Uterus (tissue), 4 donors: ENCODE data around the gene LHPP. TPM values are rescaled to one million over a fixed set of nuclear protein-coding genes. Genes with fewer than 3 reads are reported as not detected.

Source experiments
- DNase-seq, 2 donors: peaks; one replicate each; pipeline ENCODE4 v3.0.0-alpha.2; 2019 to 2020
- H3K27ac ChIP-seq, 2 donors: fragments of 200-600 bp; sonication (generic); 1 replicate in 1 of 2; 2 replicates in 1 of 2; pipeline ENCODE4 v1.5.1; 2016 to 2018
- H3K27me3 ChIP-seq, 2 donors: fragments of 200-600 bp; sonication (generic); one replicate each; pipeline ENCODE4 v1.5.1; 2018 to 2019; ENCODE audit warnings: control low read depth in 1 of 2
- H3K36me3 ChIP-seq, 2 donors: fragments of 200-600 bp; sonication (generic); one replicate each; pipeline ENCODE4 v1.5.1; 2019; ENCODE audit warnings: control low read depth in 1 of 2
- H3K4me1 ChIP-seq, 2 donors: fragments of 200-600 bp; sonication (generic); one replicate each; pipeline ENCODE4 v1.5.1; 2018 to 2019; ENCODE audit warnings: control low read depth in 1 of 2
- H3K4me3 ChIP-seq, 2 donors: fragments of 200-600 bp; sonication (generic); 1 replicate in 1 of 2; 2 replicates in 1 of 2; pipeline ENCODE4 v1.5.1; 2018 to 2019; ENCODE audit warnings: mild to moderate bottlenecking in 1 of 2
- H3K9me3 ChIP-seq, 2 donors: fragments of 200-600 bp; sonication (generic); one replicate each; pipeline ENCODE4 v1.5.1; 2019; ENCODE audit warnings: control low read depth in 1 of 2
- CTCF ChIP-seq, 4 experiments: fragments of 200-600 bp in 2 of 4; fragments of 450-650 bp in 2 of 4; sonication (generic) in 2 of 4; IDR thresholded peaks; one replicate each; pipeline ENCODE4 v1.5.1; 2016 to 2019; ENCODE audit warnings: antibody characterized with exemption in 4 of 4, mild to moderate bottlenecking in 2 of 4, moderate library complexity in 1 of 4
- POLR2A ChIP-seq, 2 donors: fragments of 450-650 bp; IDR thresholded peaks; one replicate each; pipeline ENCODE4 v1.6.1; 2016; ENCODE audit warnings: antibody characterized with exemption in 2 of 2, mild to moderate bottlenecking in 1 of 2, moderate library complexity in 1 of 2
- intact Hi-C: fragments of 100-400 bp; cut with DNase I; formaldehyde crosslinking; loops from one replicate; pipeline ENCODE4 v1.15.1; 2023; ENCODE audit warnings: low total_unique reads
- total RNA-seq, 4 donors: library from RNA; depleted of rRNA in 3 of 4; stranded (reverse); fragments of >200 nt in 3 of 4; gene quantifications; one replicate each; pipeline versions ENCODE4 v1.1.0 to v1.2.4, GENCODE V29; 2014 to 2023
- donor health status: DM: yes; HTN: yes; CAD: no.

Gene LHPP
- total RNA-seq, 4 donors from 2014 or later, result 0.51 to 23.2 (median 15.3) TPM; not detected in 1

GRCh38 chr10:124480860-124481259 is 19.2 kb downstream of the LHPP start:
- Histone ChIP-seq H3K27me3 (no peaks in the 10 kb centered on the region), H3K9me3 (no peaks in the 10 kb centered on the region), H3K4me3 (no peak overlapping the region), H3K36me3 (no peaks in the 10 kb centered on the region), H3K27ac (no peak overlapping the region), H3K4me1 (no peaks in the 10 kb centered on the region)
- no peak for DNase-seq
- intact Hi-C loops, result no loop called here
- TF ChIP-seq POLR2A (IDR thresholded peaks at IDR 0.05) (no peak), CTCF (IDR thresholded peaks at IDR 0.05) (no peak)

GRCh38 chr10:124481717-124482116 is 20.1 kb downstream of the LHPP start:
- H3K9me3 ChIP-seq, result no peaks in the 10 kb centered on the region
- H3K27ac ChIP-seq, result no peak overlapping the region
- no peaks in the 10 kb centered on the region for H3K27me3 ChIP-seq
- DNase-seq, result no peak
- no peak overlapping the region for H3K4me3 ChIP-seq
- no peaks in the 10 kb centered on the region for H3K4me1 ChIP-seq
- intact Hi-C loops, result no loop called here
- no peaks in the 10 kb centered on the region for H3K36me3 ChIP-seq
- no peak for TF ChIP-seq POLR2A (IDR thresholded peaks at IDR 0.05)
- no peak for TF ChIP-seq CTCF (IDR thresholded peaks at IDR 0.05)

DNA sequence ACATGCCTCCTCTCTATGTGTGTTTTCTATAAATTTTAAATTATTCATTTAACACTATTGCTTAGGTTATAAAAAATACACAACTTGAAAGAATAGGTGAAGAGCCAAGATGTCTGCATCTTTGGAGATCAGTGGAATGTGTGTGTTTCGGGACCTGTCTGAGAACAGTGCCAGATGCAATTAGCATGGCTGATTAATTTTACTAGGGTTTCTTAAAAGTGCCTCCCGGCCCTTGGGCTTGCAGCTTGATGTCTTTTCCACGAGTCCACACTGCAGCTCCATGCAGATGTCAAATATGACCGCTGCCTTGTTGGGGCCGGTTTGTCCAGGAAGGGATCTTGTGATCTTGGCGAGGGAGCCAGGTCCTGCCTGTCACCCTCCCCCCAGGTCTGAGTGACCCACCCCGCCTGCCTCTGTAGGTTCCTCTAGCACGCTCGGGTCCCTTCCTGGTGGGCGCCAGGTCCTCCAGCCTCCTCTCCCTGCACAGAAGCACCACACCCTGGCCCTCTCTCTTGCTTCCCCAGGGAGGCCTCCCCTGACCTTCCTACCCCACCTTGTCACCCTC is 20.7 kb downstream of the LHPP start:
- H3K27ac ChIP-seq, result no peak overlapping the region
- H3K4me3 ChIP-seq, result no peak overlapping the region
- intact Hi-C loops, result no loop called here
- DNase-seq, result no peak
- no peaks in the 10 kb centered on the region for H3K4me1 ChIP-seq
- H3K27me3 ChIP-seq, result no peaks in the 10 kb centered on the region
- TF ChIP-seq POLR2A (IDR thresholded peaks at IDR 0.05), result no peak
- TF ChIP-seq CTCF (IDR thresholded peaks at IDR 0.05), result no peak
- no peaks in the 10 kb centered on the region for H3K9me3 ChIP-seq
- H3K36me3 ChIP-seq, result no peaks in the 10 kb centered on the region

- intact Hi-C loops, result no loop called here
- DNase-seq, result no peak
- Histone ChIP-seq H3K4me1 (no peaks in the 10 kb centered on the region), H3K9me3 (no peaks in the 10 kb centered on the region), H3K27me3 (no peaks in the 10 kb centered on the region), H3K4me3 (no peak overlapping the region), H3K27ac (no peak overlapping the region), H3K36me3 (no peaks in the 10 kb centered on the region)
- TF ChIP-seq POLR2A (IDR thresholded peaks at IDR 0.05) (no peak), CTCF (IDR thresholded peaks at IDR 0.05) (no peak)
Measured at GRCh38 chr10:124482876-124483275, 21.3 kb downstream of the LHPP start.

GRCh38 chr10:124484031-124484430 is 22.4 kb downstream of the LHPP start:
- no peak for DNase-seq
- no peak for TF ChIP-seq CTCF (IDR thresholded peaks at IDR 0.05)
- no peak for TF ChIP-seq POLR2A (IDR thresholded peaks at IDR 0.05)
- Histone ChIP-seq H3K27ac (no peak overlapping the region), H3K27me3 (no peaks in the 10 kb centered on the region), H3K4me3 (no peak overlapping the region), H3K4me1 (no peaks in the 10 kb centered on the region), H3K9me3 (no peaks in the 10 kb centered on the region), H3K36me3 (no peaks in the 10 kb centered on the region)
- intact Hi-C loops, result no loop called here
